Measurements from ENCODE around the gene CDK8.
"Not testable (repeated sequence)": the region's sequence is repeated elsewhere in the genome, so short reads cannot be mapped to it uniquely, and the experiment has no call there.

The CDK8 gene

DNA sequence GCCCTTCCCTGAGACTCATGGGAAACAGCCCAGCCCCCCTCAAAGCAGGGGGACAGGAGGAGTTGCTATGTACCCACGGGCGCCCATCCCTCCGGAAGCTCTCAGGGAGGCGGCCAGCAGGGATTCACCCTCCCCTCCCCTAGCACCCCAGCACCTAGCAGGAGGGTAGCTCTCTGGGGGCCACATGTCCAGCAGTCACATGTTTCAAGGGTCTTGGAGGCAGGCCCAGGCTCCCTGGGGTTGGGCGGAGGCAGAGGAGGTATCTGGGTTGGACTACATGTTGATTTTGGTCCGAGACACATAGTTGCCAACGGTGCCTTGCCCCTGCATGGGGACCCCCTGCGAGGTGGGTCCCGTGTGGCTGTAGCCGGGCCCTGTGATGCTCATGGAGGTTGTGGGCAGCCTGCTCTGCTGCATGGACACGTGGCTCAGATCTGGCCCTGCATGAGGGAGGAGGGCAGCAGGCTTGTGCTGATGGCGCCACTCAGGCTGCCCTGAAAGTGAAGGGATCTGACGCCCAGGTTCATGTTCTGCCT lies 24.8 kb upstream of the CDK8 start:
- no peak overlapping the region for H3K4me3 ChIP-seq (ENCODE audit: low read depth, low read length)
- no peak for DNase-seq (ENCODE audit: low read depth)

DNA sequence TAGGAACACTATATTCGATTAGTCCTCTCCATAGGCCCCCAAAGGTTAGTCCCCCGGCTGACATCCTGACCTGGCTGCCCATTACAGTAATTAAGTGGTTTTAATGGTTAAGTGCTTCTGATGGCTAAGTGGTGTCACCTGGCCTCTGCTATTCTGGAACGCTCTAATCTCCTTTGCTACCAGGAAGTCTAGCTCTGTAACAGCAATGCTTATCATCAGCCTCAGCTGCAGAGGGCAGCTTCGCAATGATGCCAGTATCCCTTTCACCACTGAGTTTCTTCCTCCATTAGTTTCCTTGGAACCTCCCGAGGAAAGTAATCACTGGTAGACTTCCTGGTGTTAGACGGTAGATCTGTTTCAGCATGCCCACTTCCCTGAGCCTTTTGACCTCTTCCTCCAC lies 23.2 kb upstream of the CDK8 start:
- TF ChIP-seq, protein P1, sequence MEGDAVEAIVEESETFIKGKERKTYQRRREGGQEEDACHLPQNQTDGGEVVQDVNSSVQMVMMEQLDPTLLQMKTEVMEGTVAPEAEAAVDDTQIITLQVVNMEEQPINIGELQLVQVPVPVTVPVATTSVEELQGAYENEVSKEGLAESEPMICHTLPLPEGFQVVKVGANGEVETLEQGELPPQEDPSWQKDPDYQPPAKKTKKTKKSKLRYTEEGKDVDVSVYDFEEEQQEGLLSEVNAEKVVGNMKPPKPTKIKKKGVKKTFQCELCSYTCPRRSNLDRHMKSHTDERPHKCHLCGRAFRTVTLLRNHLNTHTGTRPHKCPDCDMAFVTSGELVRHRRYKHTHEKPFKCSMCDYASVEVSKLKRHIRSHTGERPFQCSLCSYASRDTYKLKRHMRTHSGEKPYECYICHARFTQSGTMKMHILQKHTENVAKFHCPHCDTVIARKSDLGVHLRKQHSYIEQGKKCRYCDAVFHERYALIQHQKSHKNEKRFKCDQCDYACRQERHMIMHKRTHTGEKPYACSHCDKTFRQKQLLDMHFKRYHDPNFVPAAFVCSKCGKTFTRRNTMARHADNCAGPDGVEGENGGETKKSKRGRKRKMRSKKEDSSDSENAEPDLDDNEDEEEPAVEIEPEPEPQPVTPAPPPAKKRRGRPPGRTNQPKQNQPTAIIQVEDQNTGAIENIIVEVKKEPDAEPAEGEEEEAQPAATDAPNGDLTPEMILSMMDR (IDR thresholded peaks at IDR 0.05; ENCODE audit: low read depth, low read length, missing control alignments), result no peak
- H3K4me3 ChIP-seq (ENCODE audit: low read depth, low read length), result no peak overlapping the region
- DNase-seq (ENCODE audit: low read depth), result no peak

More for the DNA sequence above, 24.8 kb upstream of the CDK8 start:
- TF ChIP-seq, protein P1 (IDR thresholded peaks at IDR 0.05; ENCODE audit: low read depth, low read length, missing control alignments), result no peak

DNA sequence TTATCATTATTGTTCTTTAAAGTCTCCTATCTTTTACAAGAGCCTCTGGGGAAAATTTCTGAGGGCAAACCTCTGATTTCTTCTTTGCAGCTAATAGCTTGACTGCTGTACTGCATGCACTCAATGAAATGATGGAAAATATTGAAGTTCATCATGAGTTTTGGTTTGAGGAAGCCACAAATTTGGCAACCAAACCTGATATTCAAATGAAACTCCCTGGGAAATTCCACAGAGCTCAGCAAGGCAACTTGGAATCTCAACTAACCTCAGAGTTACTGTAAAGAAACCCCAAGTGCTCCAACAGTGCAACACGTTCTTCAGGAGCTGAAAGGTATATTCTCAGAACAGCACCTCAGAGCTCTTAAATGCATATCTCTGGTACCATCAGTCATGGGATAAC lies 17.6 kb upstream of the CDK8 start:
- no peak for DNase-seq (ENCODE audit: low read depth)
- TF ChIP-seq, protein P1 (IDR thresholded peaks at IDR 0.05; ENCODE audit: low read depth, low read length, missing control alignments), result no peak
- no peak overlapping the region for H3K4me3 ChIP-seq (ENCODE audit: low read depth, low read length)

DNA sequence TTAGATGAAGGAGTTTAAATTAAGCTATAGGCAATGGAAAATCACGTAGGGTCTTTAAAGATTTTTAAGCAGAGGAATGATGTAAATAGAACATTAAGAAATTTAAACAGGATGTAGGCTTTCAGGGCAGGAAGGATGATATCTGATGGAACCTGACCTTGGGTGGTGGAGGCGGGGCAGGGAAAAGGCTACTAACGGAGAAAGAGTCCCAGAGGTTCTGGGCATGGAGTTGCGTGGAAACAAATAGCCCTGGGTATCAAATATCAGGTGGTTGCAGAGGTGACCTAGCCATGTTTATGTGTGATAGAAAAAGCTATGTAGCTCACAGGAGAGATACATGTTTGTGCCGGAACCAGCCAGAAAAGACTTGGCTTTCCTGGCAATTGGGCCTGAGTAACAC lies 7.8 kb upstream of the CDK8 start:
- DNase-seq (ENCODE audit: low read depth), result no peak
- TF ChIP-seq, protein P1 (IDR thresholded peaks at IDR 0.05; ENCODE audit: low read depth, low read length, missing control alignments), result no peak
- no peak overlapping the region for H3K4me3 ChIP-seq (ENCODE audit: low read depth, low read length)

DNA sequence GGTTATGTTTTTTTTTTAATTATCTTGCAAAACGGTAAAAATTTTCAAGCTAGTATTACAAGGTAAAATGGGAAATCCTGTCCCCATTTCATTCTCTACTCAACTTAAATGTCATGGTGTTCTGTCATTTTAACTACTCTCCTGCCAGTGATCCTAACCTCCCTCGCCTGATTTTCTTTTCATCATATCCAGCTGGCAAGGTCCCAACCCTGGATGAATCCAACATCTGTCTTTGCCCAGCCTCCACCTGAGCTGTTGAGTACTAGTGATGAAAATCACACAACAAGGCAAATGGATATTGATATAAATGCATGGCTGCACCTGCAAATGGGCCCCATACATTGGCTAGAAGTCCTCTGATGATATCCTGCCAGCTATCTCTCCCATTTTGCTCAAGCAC lies 6.9 kb upstream of the CDK8 start:
- no peak for DNase-seq (ENCODE audit: low read depth)
- no peak overlapping the region for H3K4me3 ChIP-seq (ENCODE audit: low read depth, low read length)
- TF ChIP-seq, protein P1 (IDR thresholded peaks at IDR 0.05; ENCODE audit: low read depth, low read length, missing control alignments), result no peak

DNA sequence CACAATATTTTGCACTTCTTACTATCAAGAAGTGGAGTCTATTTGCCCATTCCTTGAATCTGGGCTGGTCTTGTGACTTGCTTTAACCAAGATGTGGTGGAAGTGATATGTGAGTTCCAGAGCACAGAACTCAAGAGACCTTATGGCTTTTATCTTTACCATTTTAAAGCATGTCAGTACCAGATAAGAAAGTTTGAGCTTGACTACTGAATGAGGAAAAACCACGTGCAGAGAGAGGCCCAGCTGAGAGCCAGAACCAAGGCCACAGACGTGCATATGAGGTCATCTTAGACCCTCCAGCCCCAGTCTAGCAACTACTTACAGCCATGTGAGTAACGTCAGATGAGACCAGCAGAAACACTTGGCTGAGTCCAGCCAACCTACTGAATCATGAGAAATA lies 6.3 kb upstream of the CDK8 start:
- no peak for DNase-seq (ENCODE audit: low read depth)
- TF ChIP-seq, protein P1 (IDR thresholded peaks at IDR 0.05; ENCODE audit: low read depth, low read length, missing control alignments), result no peak
- H3K4me3 ChIP-seq (ENCODE audit: low read depth, low read length), result no peak overlapping the region

DNA sequence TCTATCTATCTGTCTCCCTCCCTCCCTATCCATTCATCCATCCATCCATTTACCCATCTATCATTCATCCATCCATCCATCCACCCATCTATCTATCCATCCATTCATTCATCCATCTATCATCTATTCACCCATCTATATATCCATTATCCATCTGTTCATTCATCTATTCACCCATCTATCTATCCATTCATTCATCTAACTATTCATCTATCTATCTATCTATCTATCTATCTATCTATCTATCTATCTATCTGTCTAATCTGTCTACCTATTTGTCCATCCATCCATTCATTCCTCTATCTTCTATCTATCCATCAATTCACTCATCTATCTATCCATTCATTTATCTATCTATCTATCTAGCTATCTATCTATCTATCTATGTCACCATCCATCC lies 4.4 kb upstream of the CDK8 start:
- no peak overlapping the region for H3K4me3 ChIP-seq (ENCODE audit: low read depth, low read length)
- TF ChIP-seq, protein P1 (IDR thresholded peaks at IDR 0.05; ENCODE audit: low read depth, low read length, missing control alignments), result no peak
- no peak for DNase-seq (ENCODE audit: low read depth)

DNA sequence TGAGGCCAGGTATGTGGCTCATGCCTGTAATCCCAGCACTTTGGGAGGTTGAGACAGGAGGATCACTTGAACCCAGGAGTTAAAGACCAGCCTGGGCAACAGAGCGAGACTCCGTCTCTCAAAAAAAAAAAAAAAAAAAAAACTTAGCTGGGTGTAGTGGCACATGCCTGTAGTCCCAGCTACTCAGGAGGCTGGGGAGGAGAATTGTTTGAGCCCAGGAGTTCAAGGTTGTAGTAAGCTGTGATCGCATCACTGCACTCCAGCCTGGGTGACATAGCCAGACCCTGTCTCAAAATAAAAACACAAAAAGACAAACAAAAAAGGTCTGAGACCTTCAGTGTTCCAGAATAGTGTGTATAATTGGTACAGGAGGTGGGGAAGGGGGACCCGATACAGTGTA lies 1.9 kb upstream of the CDK8 start:
- DNase-seq (ENCODE audit: low read depth); H3K4me3 ChIP-seq (ENCODE audit: low read depth, low read length): not testable (repeated sequence)
